Keratinocyte (primary cell): ENCODE measurements around the gene EEF1A2. TPM values are rescaled to one million over a fixed set of nuclear protein-coding genes. Genes with fewer than 3 reads are reported as not detected.

Experiments
- DNase-seq: peaks from one replicate; pipeline ENCODE4 v3.0.0-alpha.2; 2011; ENCODE audit warnings: low read depth, missing footprints, low spot score
- FAIRE-seq: peaks from 2 replicates; lab custom pipeline; 2011; peaks lifted over from hg19 to GRCh38; lab: Jason Lieb, UNC
- H2AFZ ChIP-seq: 2 replicates; pipeline ENCODE4 v1.6.0; 2012; ENCODE audit warnings: low read length, control low read depth, inconsistent platforms; ENCODE audit not compliant: control insufficient read depth
- H3K27ac ChIP-seq: 2 replicates; pipeline ENCODE4 v1.5.1; 2011; ENCODE audit warnings: low read length; ENCODE audit not compliant: control insufficient read depth, insufficient read depth
- H3K27me3 ChIP-seq: 3 replicates; pipeline ENCODE4 v1.6.0; 2011; ENCODE audit warnings: low read length; ENCODE audit not compliant: control insufficient read depth, insufficient read depth; ENCODE audit errors: extremely low read depth
- H3K36me3 ChIP-seq, 2 experiments: 2 replicates in 1 of 2; 3 replicates in 1 of 2; pipeline ENCODE4 v1.5.1; 2011; ENCODE audit warnings: low read length in 2 of 2, mild to moderate bottlenecking in 1 of 2; ENCODE audit not compliant: control insufficient read depth in 2 of 2, insufficient read depth in 2 of 2; ENCODE audit errors: extremely low read depth in 1 of 2
- H3K4me1 ChIP-seq: 3 replicates; pipeline ENCODE4 v1.5.1; 2011; ENCODE audit warnings: low read length; ENCODE audit not compliant: control insufficient read depth, insufficient read depth; ENCODE audit errors: extremely low read depth
- H3K4me2 ChIP-seq: 3 replicates; pipeline ENCODE4 v1.6.0; 2011; ENCODE audit warnings: low read depth, low read length; ENCODE audit not compliant: control insufficient read depth, insufficient read depth; ENCODE audit errors: extremely low read depth
- H3K4me3 ChIP-seq, 3 experiments: fragments of 200-600 bp in 1 of 3; sonication (generic) in 1 of 3; 2 replicates in 2 of 3; 3 replicates in 1 of 3; pipeline ENCODE4 v1.5.1; 2011 to 2016; ENCODE audit warnings: low read length in 3 of 3, mild to moderate bottlenecking in 3 of 3, control low read depth in 2 of 3, inconsistent platforms in 1 of 3, low read depth in 1 of 3, mixed read lengths in 1 of 3, mixed run types in 1 of 3, moderate library complexity in 1 of 3; ENCODE audit not compliant: control insufficient read depth in 2 of 3, insufficient read depth in 2 of 3; ENCODE audit errors: extremely low read depth in 1 of 3
- H3K79me2 ChIP-seq: 2 replicates; pipeline ENCODE4 v1.6.0; 2012; ENCODE audit warnings: low read length; ENCODE audit not compliant: control insufficient read depth, insufficient read depth
- H3K9ac ChIP-seq: 3 replicates; pipeline ENCODE4 v1.6.0; 2011; ENCODE audit warnings: low read length; ENCODE audit not compliant: control insufficient read depth, insufficient read depth; ENCODE audit errors: extremely low read depth
- H3K9me1 ChIP-seq: 3 replicates; pipeline ENCODE4 v1.6.0; 2011; ENCODE audit warnings: low read length; ENCODE audit not compliant: control insufficient read depth, insufficient read depth; ENCODE audit errors: extremely low read depth
- H3K9me3 ChIP-seq: 2 replicates; pipeline ENCODE4 v1.5.1; 2012; ENCODE audit warnings: low read depth, low read length; ENCODE audit not compliant: control insufficient read depth
- H4K20me1 ChIP-seq: 3 replicates; pipeline ENCODE4 v1.6.0; 2011; ENCODE audit warnings: low read length; ENCODE audit not compliant: control insufficient read depth, insufficient read depth; ENCODE audit errors: extremely low read depth
- EZH2 ChIP-seq: IDR thresholded peaks from one replicate; pipeline ENCODE4 v1.6.1; 2012; ENCODE audit warnings: inconsistent platforms, mild to moderate bottlenecking, low read length, moderate library complexity
- dilution Hi-C: fragments of 300-500 bp; cut with MboI; formaldehyde crosslinking; loops from one replicate; pipeline ENCODE4 v1.7.0; 2020; ENCODE audit warnings: low sequenced_read_pairs; ENCODE audit not compliant: extremely low pct_ligation_motif_present
- polyA plus RNA-seq, 5 experiments: library from polyadenylated mRNA; depleted of rRNA in 3 of 5; stranded (reverse) in 3 of 5; stranded (forward) in 1 of 5; unstranded in 1 of 5; fragments of >200 nt; gene quantifications; 1 replicate in 1 of 5; 2 replicates in 3 of 5; 3 replicates in 1 of 5; pipeline versions ENCODE4 v1.2.1 to v1.2.3, GENCODE V29; 2011 to 2012; ENCODE audit warnings: missing spikeins in 2 of 5, low read depth in 1 of 5, low replicate concordance in 1 of 5
- TF ChIP-seq, protein P1 (sequence below), 3 experiments: IDR thresholded peaks in 1 of 3; conservative IDR thresholded peaks in 1 of 3; optimal IDR thresholded peaks in 1 of 3; 2 replicates in 2 of 3; 3 replicates in 1 of 3; pipeline versions ENCODE3 to v1.5.1; 2011; ENCODE audit warnings: low read length in 3 of 3, mild to moderate bottlenecking in 3 of 3, moderate library complexity in 2 of 3, control low read depth in 1 of 3, inconsistent platforms in 1 of 3; ENCODE audit not compliant: insufficient read depth in 2 of 3; ENCODE audit errors: extremely low read depth in 1 of 3

EEF1A2 gene
- polyA plus RNA-seq, 1 donor (not counting 4 experiments of a cell fraction or from before 2014, with no cell fraction given) = 0.12 TPM

DNA sequence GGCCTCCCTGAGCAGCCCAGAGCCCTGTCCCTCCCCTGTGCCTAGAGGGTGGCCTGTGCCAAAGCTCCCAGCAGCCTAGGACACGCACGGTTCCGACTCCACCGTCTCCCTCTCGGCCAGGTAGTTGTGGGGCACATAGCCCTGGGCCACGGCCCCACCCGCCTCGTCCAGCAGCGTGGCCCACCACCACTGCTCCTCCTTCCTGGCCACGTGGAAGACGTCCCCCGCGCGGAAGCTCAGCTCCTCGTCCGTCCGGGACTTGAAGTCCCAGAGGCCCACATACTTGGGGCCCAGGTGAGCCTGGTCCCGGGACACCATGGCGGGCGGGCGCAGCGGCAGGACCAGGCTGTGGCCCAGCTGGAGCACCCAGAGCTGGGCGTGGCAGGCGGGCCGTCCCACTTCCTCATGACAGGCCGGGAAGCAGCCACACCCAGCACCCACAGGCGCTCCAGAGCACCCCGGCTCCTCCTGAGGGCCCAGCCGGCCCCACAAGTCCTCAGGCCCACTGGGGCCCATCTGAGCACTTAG lies 38.2 kb upstream of the EEF1A2 start, which contains the start of gene PTK6:
Gene PTK6, minus strand, starts transcription at position 380 of the 528 bp plus-strand sequence. Its CDS starts 62 bp downstream, at position 318.
- Histone ChIP-seq H3K4me3 (peak within 1 kb of the TSS; percentile 78 to 87 (median 86)), H3K9me1 (no peaks in the 10 kb centered on the region), H3K4me2 (peak within 1 kb of the TSS; percentile 80), H3K27ac (peak within 1 kb of the TSS; percentile 51), H3K36me3 (peaks cover under 1 to 6% of the 10 kb centered on the region in 2 experiments), H3K9ac (peak within 1 kb of the TSS; percentile 87), H2AFZ (peak within 1 kb of the TSS; percentile 15), H3K27me3 (no peaks in the 10 kb centered on the region), H3K79me2 (peaks cover 10% of the 10 kb centered on the region), H4K20me1 (peaks cover 5% of the 10 kb centered on the region), H3K4me1 (peaks cover 31% of the 10 kb centered on the region), H3K9me3 (no peaks in the 10 kb centered on the region)
- TF ChIP-seq EZH2 = no peak
- TF ChIP-seq, protein P1, sequence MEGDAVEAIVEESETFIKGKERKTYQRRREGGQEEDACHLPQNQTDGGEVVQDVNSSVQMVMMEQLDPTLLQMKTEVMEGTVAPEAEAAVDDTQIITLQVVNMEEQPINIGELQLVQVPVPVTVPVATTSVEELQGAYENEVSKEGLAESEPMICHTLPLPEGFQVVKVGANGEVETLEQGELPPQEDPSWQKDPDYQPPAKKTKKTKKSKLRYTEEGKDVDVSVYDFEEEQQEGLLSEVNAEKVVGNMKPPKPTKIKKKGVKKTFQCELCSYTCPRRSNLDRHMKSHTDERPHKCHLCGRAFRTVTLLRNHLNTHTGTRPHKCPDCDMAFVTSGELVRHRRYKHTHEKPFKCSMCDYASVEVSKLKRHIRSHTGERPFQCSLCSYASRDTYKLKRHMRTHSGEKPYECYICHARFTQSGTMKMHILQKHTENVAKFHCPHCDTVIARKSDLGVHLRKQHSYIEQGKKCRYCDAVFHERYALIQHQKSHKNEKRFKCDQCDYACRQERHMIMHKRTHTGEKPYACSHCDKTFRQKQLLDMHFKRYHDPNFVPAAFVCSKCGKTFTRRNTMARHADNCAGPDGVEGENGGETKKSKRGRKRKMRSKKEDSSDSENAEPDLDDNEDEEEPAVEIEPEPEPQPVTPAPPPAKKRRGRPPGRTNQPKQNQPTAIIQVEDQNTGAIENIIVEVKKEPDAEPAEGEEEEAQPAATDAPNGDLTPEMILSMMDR (optimal IDR thresholded peaks at IDR 0.05 in 1 of 3, IDR thresholded peaks at IDR 0.05 in 1 of 3, conservative IDR thresholded peaks at IDR 0.05 in 1 of 3; ENCODE audit: extremely low read depth in 1 of 3, insufficient read depth in 2 of 3, low read length in 3 of 3) = no peak
- no peak for DNase-seq
- FAIRE-seq = no peak
- dilution Hi-C loops = no loop called here

DNA sequence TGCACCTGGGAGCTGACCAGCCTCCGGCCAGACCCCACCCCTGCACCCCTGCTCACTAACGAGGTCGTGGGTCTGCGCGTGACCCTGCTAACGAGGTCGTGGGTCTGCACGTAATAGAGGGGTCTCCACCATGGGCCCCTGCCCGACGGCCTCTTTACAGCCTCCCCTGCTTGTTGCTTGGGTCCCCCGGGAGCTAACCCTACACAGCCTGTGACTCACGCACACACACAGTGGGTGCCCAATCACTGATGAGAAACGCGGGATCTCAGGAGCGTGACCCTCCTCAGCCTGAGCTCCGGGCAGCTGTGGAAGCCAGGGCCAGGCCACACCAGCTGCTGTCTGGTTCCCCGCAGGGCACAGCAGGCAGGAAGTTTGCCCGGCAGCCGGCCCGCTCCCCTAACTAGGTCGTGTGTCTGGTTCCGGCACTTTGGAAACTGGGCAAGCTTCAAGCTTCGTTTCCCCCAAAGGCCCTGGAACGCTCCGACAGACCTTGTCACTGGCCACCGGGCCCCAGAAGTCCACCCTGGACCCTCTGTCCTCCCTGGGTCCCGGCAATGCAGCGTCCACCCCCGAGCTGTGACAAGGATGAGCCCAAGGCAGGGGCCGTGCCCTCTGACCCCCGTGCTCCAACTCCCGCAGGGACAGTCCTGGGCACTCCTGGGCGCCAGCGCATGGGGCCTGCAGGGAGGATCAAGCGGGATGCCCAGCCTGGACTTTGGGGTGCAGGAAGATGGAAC lies 37.5 kb upstream of the EEF1A2 start:
- Histone ChIP-seq H4K20me1 (peaks cover 7% of the 10 kb centered on the region), H2AFZ (peak overlapping the region; percentile 15), H3K9ac (peak overlapping the region; percentile 87), H3K36me3 (peaks cover 6 to 10% of the 10 kb centered on the region in 2 experiments), H3K27me3 (no peaks in the 10 kb centered on the region), H3K27ac (peak overlapping the region; percentile 51), H3K9me1 (no peaks in the 10 kb centered on the region), H3K4me1 (peaks cover 26% of the 10 kb centered on the region), H3K4me2 (peak overlapping the region; percentile 80), H3K4me3 (peak overlapping the region; percentile 78 to 87 (median 86)), H3K9me3 (no peaks in the 10 kb centered on the region), H3K79me2 (peaks cover 10% of the 10 kb centered on the region)
- dilution Hi-C loops = no loop called here
- DNase-seq (no peak), FAIRE-seq (no peak)
- TF ChIP-seq EZH2 = no peak
- TF ChIP-seq, protein P1 (optimal IDR thresholded peaks at IDR 0.05 in 1 of 3, IDR thresholded peaks at IDR 0.05 in 1 of 3, conservative IDR thresholded peaks at IDR 0.05 in 1 of 3; ENCODE audit: extremely low read depth in 1 of 3, insufficient read depth in 2 of 3, low read length in 3 of 3) = no peak
